K562 (cell line): ENCODE results near the gene DUS1L. TPM values are rescaled to one million over a fixed set of nuclear protein-coding genes. Genes with fewer than 3 reads are reported as not detected.

Experiments
- ATAC-seq: fragments of 200-7000 bp; cut with Tn5 transposase; 3 replicates; pipeline ENCODE4 v1.9.1; 2020; ENCODE audit warnings: moderate library complexity
- BruUV-seq: library from RNA; stranded (reverse); fragments of 400-500 nt; replicated peaks from 2 replicates; lab custom pipeline; 2021; lab: Mats Ljungman, UMichigan
- CTCF ChIA-PET: fragments of 300-600 bp; formaldehyde crosslinking; extraction: SDS; loops from one replicate; lab custom pipeline; 2021; ENCODE audit warnings: low intra/inter-chr PET ratio; lab: Yijun Ruan, JAX
- POLR2A ChIA-PET: fragments of 300-600, 350-650 bp; sonication (Branson Sonifier 250); formaldehyde crosslinking; extraction: SDS; loops from one replicate; lab custom pipeline; 2021; ENCODE audit warnings: antibody characterized with exemption, inconsistent platforms; lab: Yijun Ruan, JAX
- DNase-seq, 4 experiments: peaks; one replicate each; pipeline versions ENCODE4 v3.0.0 to v3.0.0-alpha.2; 2011 to 2018; ENCODE audit warnings: low spot score in 3 of 4, mixed read lengths in 3 of 4; ENCODE audit errors: extremely low read depth in 1 of 4
- FAIRE-seq: peaks from 2 replicates; lab custom pipeline; 2011; peaks lifted over from hg19 to GRCh38; lab: Jason Lieb, UNC
- H2AFZ ChIP-seq: 2 replicates; pipeline ENCODE4 v1.6.0; 2011; ENCODE audit warnings: low read depth, low read length, control low read depth, inconsistent platforms
- H3K27ac ChIP-seq: fragments of 200-600 bp; 3 replicates; pipeline ENCODE4 v1.8.0; 2011; ENCODE audit warnings: low read depth, mild to moderate bottlenecking, control low read depth, inconsistent platforms, low read length, moderate library complexity, mixed read lengths; ENCODE audit errors: extremely low read depth
- H3K27me3 ChIP-seq, 2 experiments: fragments of 300-600 bp in 1 of 2; 2 replicates in 1 of 2; 3 replicates in 1 of 2; pipeline versions ENCODE4 v1.6.0 to v1.8.0; 2011; ENCODE audit warnings: inconsistent platforms in 2 of 2, low read length in 2 of 2, mild to moderate bottlenecking in 1 of 2, mixed read lengths in 1 of 2, moderate library complexity in 1 of 2; ENCODE audit not compliant: control insufficient read depth in 2 of 2, insufficient read depth in 2 of 2
- H3K36me3 ChIP-seq: fragments of 300-600 bp; 3 replicates; pipeline ENCODE4 v1.8.0; 2011; ENCODE audit warnings: mild to moderate bottlenecking, low read length, inconsistent platforms; ENCODE audit not compliant: control insufficient read depth, insufficient read depth
- H3K4me1 ChIP-seq, 2 experiments: fragments of 200-600 bp in 1 of 2; replicated peaks in 1 of 2; 2 replicates in 1 of 2; 3 replicates in 1 of 2; pipeline versions ENCODE4 v1.5.1 to v1.8.0; 2011; ENCODE audit warnings: inconsistent platforms in 2 of 2, low read length in 2 of 2, mild to moderate bottlenecking in 1 of 2, mixed read lengths in 1 of 2, moderate library complexity in 1 of 2; ENCODE audit not compliant: control insufficient read depth in 2 of 2, insufficient read depth in 2 of 2
- H3K4me2 ChIP-seq: 2 replicates; pipeline ENCODE4 v1.6.1; 2011; ENCODE audit warnings: low read length, control low read depth, inconsistent platforms, mixed read lengths; ENCODE audit not compliant: insufficient read depth
- H3K4me3 ChIP-seq: fragments of 200-600 bp; sonication (generic), shearing (Covaris generic); 2 replicates; pipeline ENCODE4 v1.5.1; 2016; ENCODE audit warnings: control low read depth, inconsistent platforms
- H3K79me2 ChIP-seq: fragments of 200-600 bp; 3 replicates; pipeline ENCODE4 v1.8.0; 2011; ENCODE audit warnings: low read length, inconsistent platforms; ENCODE audit not compliant: control insufficient read depth, insufficient read depth
- H3K9ac ChIP-seq, 2 experiments: 2 replicates each; pipeline versions ENCODE4 v1.6.0 to v1.6.1; 2011; ENCODE audit warnings: low read depth in 2 of 2, low read length in 2 of 2, control low read depth in 1 of 2, inconsistent platforms in 1 of 2, mild to moderate bottlenecking in 1 of 2, mixed read lengths in 1 of 2; ENCODE audit not compliant: insufficient read depth in 1 of 2
- H3K9me1 ChIP-seq: one replicate; pipeline ENCODE4 v1.6.0; 2011; ENCODE audit warnings: inconsistent platforms, mild to moderate bottlenecking, low read length, moderate library complexity; ENCODE audit not compliant: control insufficient read depth, insufficient read depth
- H3K9me3 ChIP-seq: replicated peaks from 2 replicates; pipeline ENCODE4 v1.5.1; 2011; ENCODE audit warnings: low read depth, low read length, inconsistent platforms; ENCODE audit not compliant: control insufficient read depth, insufficient read depth
- H4K20me1 ChIP-seq: replicated peaks from 2 replicates; pipeline ENCODE4 v1.6.1; 2011; ENCODE audit warnings: low read length, inconsistent platforms, mixed read lengths; ENCODE audit not compliant: control insufficient read depth, insufficient read depth
- CBX8 ChIP-seq: fragments of 200-600 bp; sonication (generic); IDR thresholded peaks from 2 replicates; pipeline ENCODE4 v1.6.1; 2012; ENCODE audit warnings: borderline replicate concordance, mixed run types, low read depth, mild to moderate bottlenecking, moderate library complexity, mixed read lengths, low read length, control low read depth, inconsistent platforms; ENCODE audit not compliant: poor library complexity, severe bottlenecking; ENCODE audit errors: extremely low read depth
- CREB3 ChIP-seq: fragments of 450-650 bp; conservative IDR thresholded peaks from 2 replicates; pipeline ENCODE4 v1.6.1; 2016; ENCODE audit warnings: missing genetic modification characterization, low read depth, mild to moderate bottlenecking, missing compliant biosample characterization, moderate library complexity
- EP300 ChIP-seq: IDR thresholded peaks from 2 replicates; pipeline ENCODE4 v1.6.1; 2012; ENCODE audit warnings: low read length, improper control_type of control experiment
- HNRNPUL1 ChIP-seq: fragments of 200-400 bp; formaldehyde crosslinking; IDR thresholded peaks from 2 replicates; pipeline ENCODE4 v1.6.1; 2017; ENCODE audit warnings: low read length
- JUN ChIP-seq, 2 experiments: sonication (generic) in 1 of 2; formaldehyde crosslinking in 1 of 2; IDR thresholded peaks; 2 replicates each; pipeline versions ENCODE4 v1.6.1 to v1.8.0; 2012 to 2022; ENCODE audit warnings: borderline replicate concordance in 2 of 2, mild to moderate bottlenecking in 2 of 2, improper control_type of control experiment in 1 of 2, low read depth in 1 of 2, low read length in 1 of 2, missing genetic modification reagents in 1 of 2
- PHF21A ChIP-seq: fragments of 450-650 bp; IDR thresholded peaks from 2 replicates; pipeline ENCODE4 v1.6.1; 2017; ENCODE audit warnings: low read depth, borderline replicate concordance
- POU5F1 ChIP-seq: fragments of 150-350 bp; IDR thresholded peaks from 2 replicates; pipeline ENCODE4 v1.6.1; 2014; ENCODE audit warnings: borderline replicate concordance, low read length, low read depth, mild to moderate bottlenecking; ENCODE audit not compliant: partially characterized antibody
- RBM17 ChIP-seq: fragments of 200-400 bp; formaldehyde crosslinking; IDR thresholded peaks from 2 replicates; pipeline ENCODE4 v1.6.1; 2017; ENCODE audit warnings: low read depth, mild to moderate bottlenecking, low read length, borderline replicate concordance
- SAFB2 ChIP-seq: fragments of 200-400 bp; formaldehyde crosslinking; IDR thresholded peaks from 2 replicates; pipeline ENCODE4 v1.6.1; 2018; ENCODE audit warnings: borderline replicate concordance, low read length, low read depth, moderate library complexity; ENCODE audit not compliant: severe bottlenecking
- TOE1 ChIP-seq, 2 experiments: fragments of 450-650 bp in 1 of 2; sonication (generic) in 1 of 2; formaldehyde crosslinking in 1 of 2; IDR thresholded peaks; 2 replicates each; pipeline versions ENCODE4 v1.7.1 to v1.8.0; 2016 to 2022; ENCODE audit warnings: borderline replicate concordance in 2 of 2, mild to moderate bottlenecking in 2 of 2, antibody characterized with exemption in 1 of 2, inconsistent platforms in 1 of 2, low read depth in 1 of 2, missing genetic modification reagents in 1 of 2, moderate library complexity in 1 of 2
- ZNF778 ChIP-seq: fragments of 450-650 bp; formaldehyde crosslinking; IDR thresholded peaks from 2 replicates; pipeline ENCODE4 v1.4.0; 2020; ENCODE audit warnings: mild to moderate bottlenecking, moderate library complexity
- WGBS: fragments of 100-300 bp; shearing (Covaris generic); methylation state at CpG from one replicate; pipeline ENCODE4 v1.1.6; 2016; ENCODE audit warnings: low coverage, mixed read lengths; ENCODE audit not compliant: insufficient coverage; ENCODE audit errors: missing lambda C conversion rate; 5-methylcytosine and 5-hydroxymethylcytosine counted together
- in situ Hi-C: fragments of 300-500 bp; cut with MboI; formaldehyde crosslinking; loops from 4 replicates; pipeline ENCODE4 v1.15.0; 2018; ENCODE audit warnings: inconsistent platforms, mixed read lengths
- intact Hi-C: fragments of 100-400 bp; cut with micrococcal nuclease; formaldehyde crosslinking; loops from 2 replicates; pipeline ENCODE4 v1.14.2; 2022
- polyA plus RNA-seq, 8 experiments: library from polyadenylated mRNA; depleted of rRNA in 4 of 8; stranded (reverse) in 5 of 8; unstranded in 3 of 8; fragments of >200 nt; fragmentation: Nextera tagmentation in 2 of 8; fragmentation: Illumina TruSeq in 1 of 8; extraction: Ambion mirVana in 2 of 8; extraction: Trizol in 1 of 8; gene quantifications; 2 replicates each; pipeline versions ENCODE4 v1.2.1 to v1.2.3, GENCODE V29; 2011 to 2014; ENCODE audit warnings: inconsistent platforms in 1 of 8, missing spikeins in 1 of 8
- total RNA-seq, 7 experiments: library from RNA; depleted of rRNA in 6 of 7; stranded (reverse); fragments of >200 nt in 6 of 7; fragmentation: Illumina TruSeq in 2 of 7; extraction: Trizol in 2 of 7; gene quantifications; 2 replicates each; pipeline versions ENCODE4 v1.2.1 to v1.2.3, GENCODE V29; 2011 to 2021; ENCODE audit warnings: low replicate concordance in 1 of 7
- TF ChIP-seq, protein P1 (sequence below): sonication (generic); formaldehyde crosslinking; IDR thresholded peaks from 2 replicates; pipeline ENCODE4 v1.4.0; 2020; ENCODE audit warnings: mild to moderate bottlenecking, missing genetic modification reagents
- TF ChIP-seq, protein P2 (sequence below): fragments of 250-450 bp; sonication (Bioruptor Pico); IDR thresholded peaks from 2 replicates; pipeline ENCODE4 v1.5.0; 2021; ENCODE audit warnings: mild to moderate bottlenecking, borderline replicate concordance

The DUS1L gene
- total and polyA plus RNA-seq, 9 of the 15 experiments (the other 6 are each of a cell fraction or from before 2014, with no cell fraction given) = 7.8 to 210 (median 83.9) TPM

DNA sequence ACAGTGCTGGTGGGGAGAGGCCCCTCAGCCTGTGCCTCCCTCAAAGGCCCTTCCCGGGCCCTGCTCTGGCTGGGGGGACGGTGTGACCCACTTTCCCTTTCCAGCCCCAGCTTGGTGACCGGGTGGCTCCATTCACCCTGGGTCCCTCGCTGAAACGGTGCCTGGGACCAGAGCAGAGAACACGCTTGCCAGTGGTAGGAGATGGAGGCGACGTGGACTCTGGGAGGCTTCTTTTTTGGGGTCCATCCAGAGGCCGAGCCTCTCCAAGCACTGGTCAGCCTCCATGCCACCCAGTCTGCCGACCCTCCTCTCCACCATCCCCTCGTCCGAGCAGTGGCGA, 50.7 kb downstream of the DUS1L start:
- H3K9me3 ChIP-seq = no peaks in the 10 kb centered on the region
- H4K20me1 ChIP-seq = 0 out of 2 replicates have a peak, but pooled peaks cover under 1% of the 10 kb centered on the region
- no peak for FAIRE-seq
- ATAC-seq = no peak
- H3K27me3 ChIP-seq = no peaks in the 10 kb centered on the region
- H3K36me3 ChIP-seq = peaks cover 18% of the 10 kb centered on the region; the same call in 1 of the 3 replicates
- WGBS = 66% methylated on average over 13 of the region's 13 CpGs
- no peaks in the 10 kb centered on the region for H3K79me2 ChIP-seq
- no TSS peak for BruUV-seq
- in situ Hi-C loops (no loop called here), intact Hi-C loops (no loop called here)
- ChIA-PET CTCF (no interaction called here), POLR2A (interaction anchor here (0.6 kb wide), 1 partner anchor 115 kb away, joined by 3 read pairs; no protein-coding TSS in a partner anchor)
- no peak overlapping the region for H2AFZ ChIP-seq
- peak overlapping the region in 1 of 2 experiments; percentile 48; a peak in 1 of 4 replicates for H3K9ac ChIP-seq
- H3K4me3 ChIP-seq = no peak overlapping the region
- H3K4me2 ChIP-seq = no peak overlapping the region
- no peak for DNase-seq
- H3K27ac ChIP-seq = no peak overlapping the region
- no peaks in the 10 kb centered on the region for H3K9me1 ChIP-seq
- peaks cover under 1 to 90% of the 10 kb centered on the region in 2 experiments; a peak in 3 of 5 replicates for H3K4me1 ChIP-seq
- TF ChIP-seq TOE1 (IDR thresholded peaks at IDR 0.05; ENCODE audit: borderline replicate concordance) = no peak
- no peak for TF ChIP-seq TOE1 (CRISPR knock-in tag; IDR thresholded peaks at IDR 0.05; ENCODE audit: borderline replicate concordance, low read depth)
- TF ChIP-seq, protein P1, sequence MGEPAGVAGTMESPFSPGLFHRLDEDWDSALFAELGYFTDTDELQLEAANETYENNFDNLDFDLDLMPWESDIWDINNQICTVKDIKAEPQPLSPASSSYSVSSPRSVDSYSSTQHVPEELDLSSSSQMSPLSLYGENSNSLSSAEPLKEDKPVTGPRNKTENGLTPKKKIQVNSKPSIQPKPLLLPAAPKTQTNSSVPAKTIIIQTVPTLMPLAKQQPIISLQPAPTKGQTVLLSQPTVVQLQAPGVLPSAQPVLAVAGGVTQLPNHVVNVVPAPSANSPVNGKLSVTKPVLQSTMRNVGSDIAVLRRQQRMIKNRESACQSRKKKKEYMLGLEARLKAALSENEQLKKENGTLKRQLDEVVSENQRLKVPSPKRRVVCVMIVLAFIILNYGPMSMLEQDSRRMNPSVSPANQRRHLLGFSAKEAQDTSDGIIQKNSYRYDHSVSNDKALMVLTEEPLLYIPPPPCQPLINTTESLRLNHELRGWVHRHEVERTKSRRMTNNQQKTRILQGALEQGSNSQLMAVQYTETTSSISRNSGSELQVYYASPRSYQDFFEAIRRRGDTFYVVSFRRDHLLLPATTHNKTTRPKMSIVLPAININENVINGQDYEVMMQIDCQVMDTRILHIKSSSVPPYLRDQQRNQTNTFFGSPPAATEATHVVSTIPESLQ = no peak
- no peak for TF ChIP-seq ZNF778 (CRISPR knock-in tag)
- no peak for TF ChIP-seq SAFB2
- no peak for TF ChIP-seq POU5F1
- no peak for TF ChIP-seq EP300
- no peak for TF ChIP-seq HNRNPUL1
- TF ChIP-seq JUN (IDR thresholded peaks at IDR 0.05; ENCODE audit: borderline replicate concordance, low read depth, low read length) = no peak
- TF ChIP-seq JUN (CRISPR knock-in tag; IDR thresholded peaks at IDR 0.05; ENCODE audit: borderline replicate concordance) = no peak
- TF ChIP-seq CREB3 (tag) = no peak
- no peak for TF ChIP-seq CBX8
- TF ChIP-seq, protein P2, sequence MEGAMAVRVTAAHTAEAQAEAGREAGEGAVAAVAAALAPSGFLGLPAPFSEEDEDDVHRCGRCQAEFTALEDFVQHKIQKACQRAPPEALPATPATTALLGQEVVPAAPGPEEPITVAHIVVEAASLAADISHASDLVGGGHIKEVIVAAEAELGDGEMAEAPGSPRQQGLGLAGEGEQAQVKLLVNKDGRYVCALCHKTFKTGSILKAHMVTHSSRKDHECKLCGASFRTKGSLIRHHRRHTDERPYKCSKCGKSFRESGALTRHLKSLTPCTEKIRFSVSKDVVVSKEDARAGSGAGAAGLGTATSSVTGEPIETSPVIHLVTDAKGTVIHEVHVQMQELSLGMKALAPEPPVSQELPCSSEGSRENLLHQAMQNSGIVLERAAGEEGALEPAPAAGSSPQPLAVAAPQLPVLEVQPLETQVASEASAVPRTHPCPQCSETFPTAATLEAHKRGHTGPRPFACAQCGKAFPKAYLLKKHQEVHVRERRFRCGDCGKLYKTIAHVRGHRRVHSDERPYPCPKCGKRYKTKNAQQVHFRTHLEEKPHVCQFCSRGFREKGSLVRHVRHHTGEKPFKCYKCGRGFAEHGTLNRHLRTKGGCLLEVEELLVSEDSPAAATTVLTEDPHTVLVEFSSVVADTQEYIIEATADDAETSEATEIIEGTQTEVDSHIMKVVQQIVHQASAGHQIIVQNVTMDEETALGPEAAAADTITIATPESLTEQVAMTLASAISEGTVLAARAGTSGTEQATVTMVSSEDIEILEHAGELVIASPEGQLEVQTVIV (CRISPR knock-in tag) = no peak
- no peak for TF ChIP-seq RBM17
- no peak for TF ChIP-seq PHF21A
